ENCODE measurements around the gene STPG2. TPM values are rescaled to one million over a fixed set of nuclear protein-coding genes. Genes with fewer than 3 reads are reported as not detected.

Gene STPG2
- 0.76 and 1.2 TPM in 2 replicates for total RNA-seq

DNA sequence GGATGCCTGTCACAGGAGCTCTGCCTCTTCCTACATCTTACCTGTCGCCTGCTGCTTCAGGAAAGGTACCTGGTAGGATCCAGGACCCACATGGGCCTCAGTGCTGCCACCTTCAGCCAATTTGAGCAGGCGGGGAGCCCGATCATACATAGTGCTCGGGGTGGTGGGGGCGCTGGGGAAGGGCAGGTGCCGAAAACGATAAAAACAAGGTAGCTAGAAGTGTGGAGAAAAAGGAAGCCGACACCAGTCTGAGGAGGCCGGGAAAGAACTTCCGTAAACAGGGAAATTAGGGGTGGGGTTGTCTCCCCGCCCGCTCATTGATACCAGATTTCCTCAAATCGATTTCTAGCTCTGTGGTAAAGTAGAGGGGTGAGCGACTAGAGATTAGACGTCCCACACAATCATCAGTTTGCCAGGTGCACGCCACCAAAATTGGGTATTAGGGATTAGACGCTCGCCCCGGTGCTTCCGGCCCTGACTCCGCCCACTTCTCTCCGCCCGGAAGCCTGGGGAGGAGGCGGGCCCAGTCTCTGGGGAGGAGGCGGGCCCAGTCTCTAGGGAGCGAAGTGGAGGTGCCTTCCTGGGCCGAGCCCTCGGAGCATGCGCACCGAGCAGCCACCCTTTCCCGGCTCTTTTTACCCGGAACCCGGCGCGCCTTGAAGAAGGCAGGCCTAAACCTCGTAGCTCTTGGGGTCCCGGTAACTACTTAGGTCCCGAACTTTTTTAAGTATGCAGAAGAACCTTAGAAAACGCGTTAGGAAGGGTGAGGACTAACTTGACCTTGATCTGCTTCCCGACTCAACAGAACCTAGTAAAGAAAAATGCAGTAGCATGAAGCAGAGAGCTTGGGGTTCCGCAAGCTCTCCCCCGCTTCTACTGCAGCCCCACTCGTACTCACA, at the start of gene STPG2:
Gene STPG2 (minus strand): TSS at position 476 of the 899 bp plus-strand sequence.

Other genes with a start within 250 kb of the STPG2 start
- 22.8 and 33.6 TPM in 2 replicates for gene RAP1GDS1, start 117.9 kb upstream of the STPG2 start, total RNA-seq